Measurements from ENCODE around the gene SAPCD2.
A peak's percentile ranks its signal among the peaks of the same experiment; 100 is the strongest.
"Not testable (repeated sequence)": the region's sequence is repeated elsewhere in the genome, so short reads cannot be mapped to it uniquely, and the experiment has no call there.

Gene SAPCD2

GRCh38 chr9:137065336-137065967 lies 4.9 kb downstream of the SAPCD2 start:
- DNase-seq (ENCODE audit: low read depth in 1 of 2, low spot score in 1 of 2), result no peak

GRCh38 chr9:137064880-137065164 lies 5.5 kb downstream of the SAPCD2 start:
- DNase-seq (ENCODE audit: low read depth in 1 of 2, low spot score in 1 of 2), result no peak

GRCh38 chr9:137064027-137064879 lies 6.1 kb downstream of the SAPCD2 start:
- DNase-seq (ENCODE audit: low read depth in 1 of 2, low spot score in 1 of 2), result peak; percentile 44 to 47

GRCh38 chr9:137063311-137064026 lies 6.9 kb downstream of the SAPCD2 start:
- DNase-seq (ENCODE audit: low read depth in 1 of 2, low spot score in 1 of 2), result no peak

- DNase-seq (ENCODE audit: low read depth in 1 of 2, low spot score in 1 of 2), result not testable (repeated sequence)
Observed at GRCh38 chr9:137062798-137063197, 7.6 kb downstream of the SAPCD2 start.

- no peak for DNase-seq (ENCODE audit: low read depth in 1 of 2, low spot score in 1 of 2)
Observed at GRCh38 chr9:137062384-137062783, 8.0 kb downstream of the SAPCD2 start.

- DNase-seq (ENCODE audit: low read depth in 1 of 2, low spot score in 1 of 2), result no peak
Observed at GRCh38 chr9:137058521-137059234, 11.7 kb downstream of the SAPCD2 start.

DNA sequence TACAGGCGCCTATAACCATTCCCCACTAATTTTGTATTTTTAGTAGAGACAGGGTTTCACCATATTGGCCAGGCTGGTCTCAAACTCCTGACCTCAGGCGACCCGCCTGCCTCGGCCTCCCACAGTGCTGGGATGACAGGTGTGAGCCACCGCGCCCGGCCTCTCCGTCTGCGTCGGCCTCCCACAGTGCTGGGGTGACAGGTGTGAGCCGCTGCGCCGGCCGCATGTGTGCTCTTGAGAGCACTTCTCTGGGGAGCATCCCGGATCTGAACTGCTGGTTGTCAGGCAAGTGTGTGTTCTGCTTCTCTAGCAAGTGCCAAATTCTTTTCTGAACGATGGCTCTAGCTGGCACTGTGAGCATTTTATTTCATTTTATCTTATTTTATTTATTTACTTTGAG lies 12.8 kb downstream of the SAPCD2 start:
- DNase-seq (ENCODE audit: low read depth in 1 of 2, low spot score in 1 of 2), result no peak

GRCh38 chr9:137056739-137057415 lies 13.5 kb downstream of the SAPCD2 start:
- DNase-seq (ENCODE audit: low read depth in 1 of 2, low spot score in 1 of 2), result no peak

DNA sequence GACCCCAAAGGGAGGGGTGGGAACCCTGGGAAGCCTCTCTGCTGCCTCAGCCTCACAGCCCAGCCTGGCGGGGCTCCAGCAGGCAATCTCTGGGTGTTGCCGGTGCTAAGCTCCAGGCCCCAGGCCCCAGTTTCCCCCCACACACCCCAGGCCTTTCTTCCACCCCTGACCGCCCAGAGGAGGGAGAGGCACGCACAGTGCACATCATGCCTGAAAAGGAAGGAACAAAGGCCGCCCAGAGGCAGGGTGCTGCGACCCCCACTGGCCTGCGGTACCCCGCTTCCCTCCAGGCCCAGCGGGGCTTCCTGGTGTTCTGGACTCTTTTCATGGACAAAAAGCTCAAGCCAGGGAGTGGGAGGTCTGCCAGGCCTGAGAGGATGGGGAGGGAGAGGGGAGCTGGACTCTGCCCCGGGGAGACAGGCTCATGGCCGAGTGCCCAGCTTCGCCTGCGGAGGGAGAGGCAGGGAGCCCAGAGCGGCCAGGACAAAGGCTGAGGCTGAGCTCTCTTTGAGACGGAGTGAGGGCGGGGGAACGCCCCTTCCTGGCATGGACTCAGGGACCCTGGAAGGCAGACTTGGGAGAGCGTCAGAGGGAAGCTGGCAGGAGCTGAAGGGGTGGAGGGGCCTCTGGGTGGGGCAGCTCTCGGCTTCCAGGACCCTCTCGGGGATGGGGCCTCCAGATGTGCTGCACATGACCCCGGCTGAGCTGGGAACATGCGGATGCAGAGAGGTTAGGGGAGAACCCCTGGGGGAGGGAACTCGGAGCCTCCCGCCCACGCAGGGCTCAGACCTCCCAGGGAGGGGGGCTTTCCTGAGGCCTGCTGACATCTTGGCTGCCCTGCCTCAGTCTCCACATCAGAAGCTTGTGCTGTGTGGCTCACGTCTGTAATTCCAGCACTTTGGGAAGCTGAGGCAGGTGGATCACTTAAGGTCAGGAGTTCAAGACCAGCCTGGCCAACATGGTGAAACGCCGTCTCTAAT lies 14.7 kb downstream of the SAPCD2 start:
- no peak for DNase-seq (ENCODE audit: low read depth in 1 of 2, low spot score in 1 of 2)

GRCh38 chr9:137054932-137055384 lies 15.4 kb downstream of the SAPCD2 start:
- no peak for DNase-seq (ENCODE audit: low read depth in 1 of 2, low spot score in 1 of 2)

DNA sequence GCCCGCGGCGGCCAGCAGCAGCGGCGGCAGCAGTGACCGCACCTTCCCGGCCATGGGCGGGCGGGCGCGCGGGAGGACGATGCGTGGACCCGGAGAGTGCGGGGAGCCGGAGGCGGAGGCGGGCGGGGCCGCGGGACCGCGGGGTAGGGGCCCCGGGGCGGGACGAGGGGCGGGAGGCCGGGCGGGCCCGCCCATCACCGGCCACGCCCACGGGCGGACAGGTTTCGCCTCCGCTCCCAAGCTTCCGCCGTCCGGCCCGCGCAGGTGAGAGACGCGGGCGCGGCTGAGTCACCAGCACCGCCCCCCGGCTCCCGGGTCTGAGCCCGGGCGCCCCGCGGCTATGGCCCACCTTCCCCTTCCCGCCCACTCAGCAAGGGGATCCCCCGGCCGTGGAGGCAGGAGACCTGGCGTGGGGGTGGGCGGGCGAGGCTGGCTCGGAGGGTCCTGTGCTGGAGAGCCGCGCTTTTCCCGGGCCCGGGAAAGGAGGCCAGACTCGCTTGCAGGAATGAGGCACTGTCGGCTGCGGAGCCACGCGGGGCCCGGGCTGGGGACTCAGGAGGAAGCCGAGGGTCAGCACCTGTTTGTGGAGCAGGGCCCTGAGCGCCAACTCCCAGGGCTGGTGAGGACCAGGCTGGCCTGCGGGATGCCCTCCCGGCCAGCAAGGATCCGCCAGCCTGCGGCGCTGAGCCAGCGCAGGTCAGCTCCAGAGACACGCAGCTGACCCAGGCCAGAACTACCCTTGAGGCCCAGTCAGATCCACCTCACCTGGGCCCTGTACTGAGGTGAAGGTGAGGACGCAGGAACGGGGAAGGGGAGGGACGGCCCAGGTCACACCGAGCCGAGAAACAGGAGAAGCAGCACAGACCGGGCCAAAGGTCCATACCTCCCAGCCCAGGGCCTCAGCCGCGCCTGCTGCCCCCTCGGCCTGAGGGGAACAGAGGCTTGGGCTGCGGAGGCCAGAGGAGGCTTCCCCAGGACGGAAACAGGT lies 16.1 kb downstream of the SAPCD2 start, which contains the start of gene ENTPD2:
TSS of gene ENTPD2 (minus strand) at position 118 of the 988 bp plus-strand sequence. CDS start at position 54, 64 bp downstream.
- no peak for DNase-seq (ENCODE audit: low read depth in 1 of 2, low spot score in 1 of 2)

GRCh38 chr9:137052998-137053943 lies 17.1 kb downstream of the SAPCD2 start:
- no peak for DNase-seq (ENCODE audit: low read depth in 1 of 2, low spot score in 1 of 2)

DNA sequence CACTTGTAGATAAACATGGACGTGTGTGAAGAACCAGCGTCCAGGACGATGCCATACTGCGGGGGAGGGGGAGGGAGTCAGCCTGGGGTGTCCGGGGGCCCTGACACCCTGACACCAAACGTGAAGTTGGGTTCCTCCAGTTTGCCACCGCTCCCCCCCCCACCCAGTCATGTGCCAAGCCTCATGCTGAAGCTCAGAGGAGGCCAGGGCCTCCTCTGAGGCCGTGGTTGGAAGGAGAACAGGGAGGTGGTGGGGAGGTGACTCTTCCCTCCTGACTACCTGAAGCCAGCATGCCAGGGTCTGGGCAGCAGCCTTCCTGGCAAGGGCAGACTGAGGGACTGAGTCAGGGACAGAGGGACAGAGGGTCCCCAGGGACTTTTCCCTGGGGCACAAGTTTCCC lies 18.1 kb downstream of the SAPCD2 start:
- DNase-seq (ENCODE audit: low read depth in 1 of 2, low spot score in 1 of 2), result no peak

DNA sequence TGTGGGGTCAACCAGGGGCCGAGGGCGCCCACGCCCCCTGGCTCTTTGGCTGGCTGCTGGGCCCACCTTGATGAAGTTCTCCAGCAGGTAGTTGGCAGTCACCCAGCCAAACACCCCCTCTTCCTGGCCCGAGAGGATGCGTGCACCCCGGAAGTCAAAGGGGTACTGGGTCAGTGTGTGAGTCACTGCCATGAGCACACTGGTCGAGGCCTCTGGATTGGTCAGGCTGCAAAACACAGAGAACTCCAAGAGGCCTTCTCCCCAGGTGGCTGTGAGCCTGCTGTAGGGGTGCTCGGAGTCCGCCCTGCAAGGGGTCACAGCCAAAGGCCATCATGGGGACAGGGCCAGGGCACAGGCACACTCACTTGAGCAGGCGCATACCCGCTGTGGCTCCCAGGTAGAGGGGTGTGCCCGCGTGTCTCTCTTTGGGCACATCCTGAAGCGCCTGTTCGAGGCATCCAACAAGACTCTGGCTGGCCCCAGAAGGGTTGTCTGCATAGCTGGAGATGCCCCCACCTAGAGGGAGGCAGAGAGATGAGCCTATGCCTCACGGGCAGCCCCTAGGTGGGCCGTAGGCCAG lies 19.1 kb downstream of the SAPCD2 start:
- no peak for DNase-seq (ENCODE audit: low read depth in 1 of 2, low spot score in 1 of 2)

DNA sequence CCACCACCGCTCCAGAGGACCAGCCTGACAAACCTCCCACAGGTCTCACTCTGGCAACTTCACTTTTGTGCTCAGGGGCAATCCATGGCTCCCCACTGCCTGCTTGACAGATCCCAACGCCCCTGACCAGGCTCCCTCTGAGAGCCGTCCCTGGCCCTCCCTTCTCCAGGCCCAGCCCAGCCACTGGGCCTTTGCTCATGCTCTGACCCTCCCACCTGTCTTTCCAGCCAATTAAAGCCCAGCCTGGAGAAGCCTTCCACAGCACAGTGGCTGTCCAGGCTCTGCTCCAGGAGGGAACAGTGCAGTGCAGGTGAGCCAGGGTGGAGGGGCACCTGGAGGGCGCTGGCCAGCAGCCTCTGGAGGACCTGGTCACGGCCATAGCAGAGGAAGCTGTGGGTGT lies 19.8 kb downstream of the SAPCD2 start:
- no peak for DNase-seq (ENCODE audit: low read depth in 1 of 2, low spot score in 1 of 2)

All from activated T-helper 1 cell treated with anti-CD3 and anti-CD28 coated beads, Interleukin-2, amount 50 U/mL, for 16 hours (primary cell).